ENCODE data around the gene CCL16.

CCL16 gene

GRCh38 chr17:35936063-35936462 is 45.2 kb downstream of the CCL16 start:
- H3K4me3 ChIP-seq (ENCODE audit: low read depth, low read length): no peak overlapping the region
- no peak for TF ChIP-seq CTCF (IDR thresholded peaks at IDR 0.05; ENCODE audit: low read depth, low read length)

DNA sequence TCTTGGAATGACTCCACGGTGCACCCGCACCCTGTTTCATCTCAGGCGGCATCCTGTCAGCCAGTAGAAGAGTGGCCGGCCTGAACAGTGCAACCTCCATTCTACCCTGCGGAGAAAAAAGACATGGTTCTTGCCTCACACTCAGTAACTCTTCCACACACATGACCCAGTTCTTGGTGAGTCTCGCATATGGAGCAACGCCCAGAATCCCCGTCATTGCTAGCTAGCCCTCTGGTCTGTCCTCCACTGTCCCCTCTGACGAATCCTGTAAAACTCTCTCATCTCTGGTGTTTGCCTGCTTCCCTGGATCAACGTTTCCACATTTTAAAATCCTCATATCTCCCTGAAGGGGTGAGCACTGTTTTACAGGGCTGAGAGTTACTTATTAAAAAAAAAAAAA is 46.5 kb downstream of the CCL16 start:
- no peak overlapping the region for H3K4me3 ChIP-seq (ENCODE audit: low read depth, low read length)
- TF ChIP-seq CTCF (IDR thresholded peaks at IDR 0.05; ENCODE audit: low read depth, low read length): no peak

DNA sequence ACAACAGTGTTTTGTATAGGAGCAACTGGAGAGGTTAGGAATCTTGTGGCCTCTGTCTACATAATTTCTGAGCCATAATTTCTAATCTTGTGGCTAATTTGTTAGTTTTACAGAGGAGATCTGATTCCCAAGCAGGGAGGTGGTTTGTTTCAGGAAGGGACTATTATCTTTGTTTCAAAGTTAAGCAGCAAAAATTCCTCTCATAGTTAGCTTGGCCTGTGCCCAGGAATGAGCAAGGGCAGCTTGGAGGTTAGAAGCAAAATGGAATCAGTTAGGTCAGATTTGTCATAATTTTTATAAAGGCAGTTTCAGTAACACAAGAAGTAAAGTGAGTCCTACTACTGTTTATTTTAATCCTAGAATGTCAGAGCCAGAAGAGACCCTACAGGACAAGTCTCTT is 48.7 kb downstream of the CCL16 start:
- no peak overlapping the region for H3K4me3 ChIP-seq (ENCODE audit: low read depth, low read length)
- TF ChIP-seq CTCF (IDR thresholded peaks at IDR 0.05; ENCODE audit: low read depth, low read length): no peak

GRCh38 chr17:35931794-35932425 is 49.4 kb downstream of the CCL16 start:
- no peak overlapping the region for H3K4me3 ChIP-seq (ENCODE audit: low read depth, low read length)
- TF ChIP-seq CTCF (IDR thresholded peaks at IDR 0.05; ENCODE audit: low read depth, low read length): no peak

DNA sequence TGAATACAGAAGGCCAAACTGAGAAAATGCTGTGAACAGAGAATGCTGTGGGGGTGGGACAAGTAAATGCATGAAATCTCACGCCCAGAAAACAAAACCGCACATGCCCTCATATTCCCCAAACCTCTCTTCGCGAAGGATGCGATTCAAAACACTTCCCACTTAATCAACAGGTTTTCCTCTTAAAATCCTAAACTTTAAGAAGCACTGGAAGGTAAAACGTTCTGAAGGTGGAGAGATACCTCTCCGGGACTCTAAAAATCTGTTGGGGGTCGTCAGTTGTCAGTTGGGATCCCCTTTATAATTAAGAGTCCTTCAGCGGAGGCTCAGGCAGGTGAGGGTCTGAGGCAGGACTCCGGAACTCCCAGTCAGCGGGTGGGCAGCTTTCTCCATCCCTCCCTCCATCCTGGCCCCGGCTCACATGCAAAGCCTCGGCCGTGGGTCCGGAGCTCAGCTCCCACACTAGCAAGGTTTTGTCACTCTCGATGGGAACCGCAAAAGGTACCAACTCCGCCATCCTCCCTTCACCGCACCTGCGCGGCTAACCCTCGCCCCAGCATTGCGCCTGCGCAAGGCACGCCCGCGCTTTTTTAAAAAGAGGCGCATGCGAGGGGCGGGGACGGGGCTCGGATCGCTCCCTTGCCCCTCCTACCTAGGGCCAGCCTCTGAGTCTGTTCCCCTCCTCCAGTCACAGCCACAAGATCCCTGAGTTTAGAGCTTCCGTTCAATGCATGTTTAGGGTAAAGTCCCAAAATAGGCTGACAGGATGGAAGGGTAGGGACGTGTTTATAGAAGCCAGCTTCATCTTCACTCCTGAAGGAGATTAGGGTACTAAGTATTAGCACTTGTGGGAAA is 50.9 kb downstream of the CCL16 start, which contains the start of gene RDM1:
Gene RDM1, minus strand, starts transcription at position 563 of the 855 bp plus-strand sequence. Its CDS starts 46 bp downstream, at position 517.
- no peak within 1 kb of the TSS for H3K4me3 ChIP-seq (ENCODE audit: low read depth, low read length)
- no peak for TF ChIP-seq CTCF (IDR thresholded peaks at IDR 0.05; ENCODE audit: low read depth, low read length)

GRCh38 chr17:35927714-35928113 is 53.6 kb downstream of the CCL16 start:
- no peak for TF ChIP-seq CTCF (IDR thresholded peaks at IDR 0.05; ENCODE audit: low read depth, low read length)
- H3K4me3 ChIP-seq (ENCODE audit: low read depth, low read length): no peak overlapping the region
